Measurements from ENCODE around the gene NKD1.

NKD1 gene

DNA sequence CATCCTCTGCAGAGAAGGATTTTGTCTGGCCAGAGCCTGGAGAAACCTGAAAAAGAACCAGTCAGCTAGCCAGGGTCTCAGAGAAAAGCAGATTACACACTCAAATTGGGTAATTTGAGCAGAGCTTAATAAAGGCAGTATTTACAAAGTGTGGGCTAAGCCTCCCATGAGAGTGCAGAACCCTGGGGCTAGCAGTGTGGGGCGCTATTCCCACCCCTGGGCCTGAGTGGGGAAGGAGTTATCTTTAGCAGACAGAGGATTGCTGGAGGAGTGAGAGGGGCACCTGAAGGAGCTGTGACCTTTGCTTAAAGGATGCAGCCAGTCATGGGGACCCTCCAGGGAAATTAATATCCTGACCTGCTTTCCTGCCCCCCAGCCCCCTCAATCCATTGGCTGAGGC is 86.8 kb downstream of the NKD1 start:
- no peak for DNase-seq

DNA sequence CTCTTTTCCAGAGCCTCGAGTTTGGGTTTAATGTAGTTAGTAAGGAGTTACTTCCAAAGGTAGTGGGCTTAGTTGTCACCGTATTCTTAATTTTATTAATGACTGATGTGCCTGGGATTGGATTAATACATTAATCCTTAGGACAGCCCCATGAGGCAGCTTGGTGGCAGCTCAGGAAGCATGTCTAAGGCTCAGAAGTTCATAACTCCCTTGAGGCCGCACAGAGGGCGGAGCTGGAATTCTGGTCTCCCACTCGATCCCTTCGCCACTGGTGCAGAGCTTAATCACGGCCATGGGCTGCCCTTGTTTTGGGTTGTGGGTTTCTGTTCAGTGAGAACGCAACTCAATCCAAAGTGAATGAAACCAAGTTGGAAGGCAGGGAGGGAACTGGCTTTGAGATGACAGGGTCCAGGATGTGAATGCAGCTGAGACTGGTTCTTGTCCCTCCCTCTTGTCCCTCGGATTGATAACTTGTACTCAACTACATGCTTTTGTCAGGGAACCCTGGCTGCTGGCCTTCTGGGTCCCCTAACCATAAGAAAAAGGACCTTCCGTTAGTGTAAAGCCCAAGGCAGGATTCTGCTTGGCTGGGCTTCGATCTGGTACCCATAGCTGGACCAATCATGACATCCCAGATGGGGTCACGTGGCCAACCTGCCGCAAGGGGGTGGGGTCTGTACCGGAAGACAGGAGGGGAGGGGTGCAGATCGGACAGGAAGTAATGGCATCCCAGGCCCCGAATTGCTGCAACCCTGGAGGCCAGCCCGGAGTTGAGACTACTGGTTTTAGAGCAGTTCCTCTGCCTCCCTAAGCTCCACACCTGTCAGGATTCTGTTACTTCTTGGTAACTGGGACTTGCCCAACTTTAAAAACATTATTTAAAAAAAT is 87.6 kb downstream of the NKD1 start:
- DNase-seq: no peak

DNA sequence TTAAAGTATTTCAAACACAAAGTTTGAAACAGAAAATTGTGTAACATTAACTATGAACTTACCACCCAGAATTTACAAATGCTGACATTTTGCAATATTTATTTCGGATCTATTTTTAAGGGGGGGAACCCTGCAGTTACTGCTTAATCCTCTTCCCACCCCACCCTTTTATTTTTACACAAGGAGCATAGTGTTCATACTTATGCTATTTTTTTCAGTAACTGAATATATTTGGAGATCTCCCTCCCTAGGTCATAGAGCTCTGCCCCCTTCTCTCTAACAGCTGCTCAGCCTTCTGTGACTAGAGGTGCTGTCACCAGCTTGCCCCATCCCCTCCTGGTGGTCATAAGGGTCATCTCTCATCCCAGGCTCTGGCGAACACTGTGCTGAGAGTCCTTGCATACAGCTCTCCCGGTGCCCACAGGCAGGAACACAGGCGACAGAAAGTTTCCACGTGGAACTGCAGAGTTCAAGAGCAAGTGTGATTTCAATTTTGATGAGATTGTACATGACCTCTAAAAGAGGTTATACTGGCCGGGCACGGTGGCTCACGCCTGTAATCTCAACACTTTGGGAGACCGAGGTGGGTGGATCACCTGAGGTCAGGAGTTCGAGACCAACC is 88.7 kb downstream of the NKD1 start:
- DNase-seq: no peak

DNA sequence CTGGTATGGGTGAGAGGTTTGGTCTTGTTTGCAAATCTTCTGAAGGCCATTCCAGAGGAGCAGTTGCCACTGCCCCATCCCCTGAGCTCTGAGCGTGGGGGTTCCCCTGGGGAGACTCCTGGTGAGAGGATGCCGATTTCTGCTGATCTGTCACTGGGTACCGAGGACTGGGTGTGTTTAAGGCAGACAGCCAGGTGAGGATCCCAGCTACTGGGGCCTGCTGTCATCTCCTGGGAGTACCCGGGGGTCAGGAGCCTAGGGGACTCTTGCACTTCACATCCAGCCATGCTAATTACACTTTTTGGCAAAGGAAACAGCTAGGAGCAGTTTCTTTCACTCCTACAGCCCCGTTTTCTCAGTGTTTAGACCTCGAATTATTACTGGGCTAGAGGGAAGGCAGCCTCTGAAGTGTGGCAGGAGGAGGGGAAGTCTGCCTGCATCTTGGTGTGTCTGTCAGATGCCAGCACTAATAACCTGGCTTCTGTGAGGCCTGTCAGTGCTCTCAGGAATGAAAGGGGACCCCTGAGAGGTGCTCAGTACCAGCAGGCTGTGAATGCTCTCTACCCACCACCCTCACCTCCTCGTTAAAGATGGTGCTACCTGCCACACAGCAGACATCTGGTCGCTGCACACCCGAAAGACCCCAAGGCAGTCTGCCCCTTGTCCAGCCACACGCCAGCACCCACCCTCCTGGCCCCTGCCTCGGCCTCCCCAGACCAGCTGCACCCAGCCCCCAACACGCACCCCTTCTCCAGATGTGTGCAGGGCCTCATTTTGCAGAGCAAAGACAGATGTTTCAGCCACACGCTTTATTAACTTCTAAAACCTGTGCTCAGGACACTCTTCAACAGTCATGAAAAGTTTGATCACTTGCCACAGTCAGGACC is 89.8 kb downstream of the NKD1 start:
- no peak for DNase-seq

DNA sequence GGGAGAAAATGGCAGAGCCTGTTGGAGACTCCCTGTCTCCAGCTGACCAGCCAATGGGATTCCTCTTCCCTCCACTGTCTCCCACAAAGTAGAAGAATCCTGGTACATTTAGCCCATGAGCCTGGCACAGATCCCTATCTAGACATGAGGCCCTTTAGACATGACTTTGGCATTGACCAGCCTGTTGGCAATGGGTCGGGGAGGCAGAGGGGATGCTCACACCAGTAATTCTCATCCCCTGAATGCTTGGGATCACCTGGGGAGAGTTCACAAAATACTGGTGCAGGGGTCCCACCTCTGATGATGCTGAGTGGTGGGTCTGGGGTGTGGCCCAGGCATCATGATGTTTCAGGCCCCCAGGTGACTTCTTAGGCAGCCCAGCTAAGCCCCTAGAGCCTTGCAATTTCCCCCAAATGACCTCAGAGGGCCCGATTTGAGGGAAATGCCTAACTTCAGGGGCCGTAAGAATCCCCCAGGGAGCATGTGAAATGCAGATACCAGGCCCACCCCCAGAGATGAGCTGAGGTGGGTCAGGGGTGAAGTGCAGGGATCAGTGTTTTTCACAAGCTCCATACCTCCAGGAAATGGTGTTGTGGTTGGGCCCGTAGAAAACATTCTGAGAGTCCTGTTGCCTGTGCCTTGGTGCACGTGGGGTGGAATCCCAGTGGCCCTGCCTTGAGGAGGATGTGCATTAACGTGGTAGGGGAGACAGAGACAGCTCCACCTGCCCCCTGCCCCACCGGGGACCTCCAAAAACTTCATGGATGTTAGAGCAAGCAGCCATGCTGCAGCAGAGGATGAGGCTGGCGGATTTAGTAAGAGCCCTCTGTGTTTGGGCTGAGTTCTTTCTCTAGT is 90.8 kb downstream of the NKD1 start:
- DNase-seq: no peak

DNA sequence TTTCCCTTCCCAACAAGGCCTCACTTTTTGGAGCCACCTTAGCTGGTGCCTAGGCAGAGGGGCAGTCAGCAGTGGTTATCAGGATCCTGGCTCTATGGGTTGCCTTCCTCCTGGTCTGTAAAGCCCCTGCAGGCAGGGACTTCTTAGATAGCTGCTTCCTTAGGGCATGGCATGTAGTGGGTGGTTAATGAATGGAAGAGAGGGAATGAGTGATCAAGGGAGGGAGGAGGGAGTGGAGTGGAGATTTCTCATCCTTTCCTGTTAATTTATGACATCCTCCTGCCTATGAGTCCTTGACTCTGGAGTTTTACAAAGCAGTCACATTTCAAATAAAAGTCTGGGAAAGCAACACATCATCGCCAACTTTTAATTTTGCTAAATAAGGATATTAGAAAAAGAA is 92.2 kb downstream of the NKD1 start:
- DNase-seq: no peak

DNA sequence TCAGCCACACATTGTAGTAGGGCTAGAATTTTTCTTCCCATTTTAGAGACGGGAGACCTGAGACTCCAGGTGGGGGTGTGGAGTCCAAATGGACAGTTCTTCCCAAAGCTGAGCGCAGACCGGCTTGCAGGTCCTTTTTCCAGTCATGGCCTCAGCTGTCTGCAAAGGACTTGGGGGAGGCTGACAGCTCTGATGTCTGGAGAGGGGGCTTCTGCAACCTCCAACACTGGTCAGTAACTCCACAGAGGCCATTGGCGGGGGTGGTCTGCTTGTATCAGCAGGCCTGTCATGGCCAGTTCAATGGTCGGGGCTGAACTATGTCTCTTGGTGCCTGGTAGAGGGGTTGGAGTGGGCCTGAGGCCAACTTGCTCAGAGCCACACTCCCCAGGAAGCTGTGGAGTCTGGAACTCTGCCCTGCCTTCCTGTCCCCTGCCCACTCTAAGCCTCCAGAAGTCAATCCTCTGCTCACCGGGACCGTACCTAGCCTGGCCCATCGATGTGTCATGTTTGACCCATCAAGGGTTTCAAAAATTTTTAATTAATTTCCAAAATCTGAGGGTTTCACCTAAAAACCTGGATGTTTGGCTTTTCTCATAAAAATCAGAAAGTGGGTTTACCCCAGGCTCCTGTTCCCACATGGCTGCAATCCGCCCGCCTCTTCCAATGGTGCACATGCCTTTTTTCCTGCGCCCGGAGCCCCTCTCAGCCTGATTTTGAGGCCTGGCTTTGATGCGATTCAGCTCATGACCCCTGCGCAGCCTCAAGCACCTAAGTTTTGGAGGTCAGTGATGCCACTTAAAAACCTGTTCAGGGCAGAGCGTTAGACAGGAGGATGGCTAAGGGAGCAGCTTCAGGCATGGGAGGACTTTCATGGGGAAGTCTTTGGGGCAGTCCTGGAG is 93.0 kb downstream of the NKD1 start:
- DNase-seq: no peak

DNA sequence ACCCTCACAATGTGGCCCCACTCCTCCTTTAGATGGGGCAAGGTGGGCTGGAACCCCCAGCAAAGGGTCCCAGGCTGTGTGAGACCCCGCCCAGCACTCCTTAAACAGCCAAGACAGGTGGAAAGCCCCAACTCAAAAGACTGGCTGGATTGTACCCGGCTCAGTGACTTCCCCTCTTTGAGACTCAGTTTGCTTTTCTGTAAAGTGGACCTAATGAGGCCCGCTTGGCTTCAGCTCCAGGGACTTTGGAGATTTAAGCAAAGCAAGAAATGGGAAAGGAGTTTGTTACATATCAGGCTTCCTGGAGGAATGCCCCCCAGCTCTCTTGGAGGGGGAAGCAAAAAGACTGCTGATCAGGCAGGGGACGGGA is 93.6 kb downstream of the NKD1 start:
- DNase-seq: no peak

DNA sequence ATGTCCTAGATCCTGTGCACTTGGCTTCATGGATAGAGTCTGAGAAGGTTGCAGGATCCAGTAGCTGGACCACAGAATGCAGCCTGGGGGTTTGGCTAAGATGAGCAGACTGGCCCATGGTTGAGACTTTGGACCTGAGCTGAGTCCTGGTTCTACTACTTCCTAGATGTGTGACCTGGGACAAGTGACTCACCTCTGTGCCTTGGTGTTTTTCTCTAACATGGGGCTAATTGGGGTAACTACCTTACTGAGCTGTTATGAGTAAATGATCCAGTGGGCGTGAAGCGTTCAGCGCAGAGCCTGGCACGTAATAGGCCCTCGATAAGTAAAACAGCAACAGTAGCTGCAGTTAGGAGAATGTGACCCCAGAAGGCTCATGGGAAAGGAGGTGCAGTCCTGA is 94.2 kb downstream of the NKD1 start:
- no peak for DNase-seq

DNA sequence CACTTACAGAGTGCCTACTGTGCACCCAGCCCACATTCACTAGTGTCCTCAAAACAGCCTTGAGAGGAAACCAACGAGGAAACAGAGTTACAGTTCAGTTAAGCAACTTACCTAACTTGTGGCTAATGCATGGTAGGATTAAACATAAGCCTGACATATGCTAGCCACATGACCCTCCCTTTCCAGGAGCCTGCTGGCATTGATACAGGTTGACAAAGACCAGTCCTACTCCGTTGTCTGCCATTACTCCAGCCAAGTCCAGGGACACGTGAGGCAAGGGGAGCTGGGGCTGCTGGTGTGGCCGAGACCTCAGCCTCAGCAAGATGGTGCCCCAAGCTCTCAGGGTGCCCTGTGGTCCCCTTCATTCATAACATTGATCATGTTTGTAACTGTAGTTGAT is 95.0 kb downstream of the NKD1 start:
- no peak for DNase-seq

DNA sequence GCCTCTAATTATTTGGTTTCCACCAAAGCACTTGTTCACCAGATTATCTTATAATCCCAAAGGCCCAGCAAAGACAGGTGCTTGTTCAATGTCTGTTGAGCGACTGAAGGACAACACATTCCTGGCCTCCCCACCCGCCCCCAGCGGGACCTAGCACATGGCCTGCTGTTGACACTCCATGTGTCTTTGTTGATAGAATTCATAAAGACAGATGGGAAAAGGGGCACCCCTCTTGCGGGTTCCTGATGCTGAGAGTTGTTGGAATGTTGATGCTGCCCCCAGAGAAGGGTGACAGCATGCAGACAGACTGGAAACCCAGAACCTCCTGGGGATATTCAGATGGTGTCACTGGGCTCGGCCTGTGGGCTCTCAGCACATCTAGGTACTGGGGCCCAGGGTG is 96.0 kb downstream of the NKD1 start:
- no peak for DNase-seq

DNA sequence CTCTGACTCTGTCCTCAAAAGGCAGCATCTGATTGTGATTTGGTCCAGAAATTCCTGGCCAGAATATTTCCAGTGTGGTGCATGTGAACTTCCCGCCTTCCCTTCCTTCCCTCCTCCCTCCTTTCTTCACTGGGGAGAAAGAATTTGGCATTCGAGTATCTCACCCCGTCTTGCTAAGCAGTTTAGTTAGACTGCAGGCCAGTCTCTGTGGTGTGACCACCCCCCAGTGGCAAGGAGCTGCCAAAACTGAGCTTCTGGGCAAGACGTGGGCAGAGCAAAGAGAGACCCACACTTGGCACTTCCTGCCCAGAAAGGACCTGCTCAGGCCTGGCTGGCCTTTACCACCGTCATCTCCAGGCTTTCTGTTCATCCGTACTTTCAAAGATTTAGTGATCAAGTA is 96.5 kb downstream of the NKD1 start:
- no peak for DNase-seq

DNA sequence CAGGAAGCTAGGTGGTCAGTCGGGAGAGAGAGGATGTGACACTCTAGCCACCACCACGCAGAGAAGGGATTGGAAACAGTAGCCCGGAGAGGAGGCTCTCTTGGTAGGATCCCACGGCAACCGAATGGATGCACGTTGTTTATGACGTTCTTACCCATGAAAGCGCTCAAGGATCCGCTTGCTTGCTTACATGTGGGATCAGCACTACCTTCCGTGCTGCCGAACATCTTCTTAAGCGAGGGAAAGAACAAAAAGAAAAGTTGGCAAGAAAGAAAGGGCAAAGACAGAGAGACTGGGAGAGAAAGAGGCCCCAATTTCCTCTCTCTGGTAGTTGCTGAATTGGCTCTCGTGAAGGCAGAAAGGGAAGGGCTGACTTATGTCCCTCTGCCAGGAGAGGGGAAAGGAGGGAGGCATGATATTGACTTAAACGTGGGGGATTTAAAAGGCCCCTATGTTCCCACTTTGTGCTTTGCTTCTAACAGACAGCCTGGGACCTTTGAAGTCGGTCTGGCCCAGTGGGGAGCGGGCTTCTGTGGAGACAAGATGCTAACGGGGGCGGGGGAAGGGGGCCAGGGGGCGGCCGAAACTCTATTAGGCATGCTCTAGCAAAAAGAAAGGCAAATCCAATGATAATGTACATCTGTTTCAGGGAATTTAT is 97.5 kb downstream of the NKD1 start:
- no peak for DNase-seq

DNA sequence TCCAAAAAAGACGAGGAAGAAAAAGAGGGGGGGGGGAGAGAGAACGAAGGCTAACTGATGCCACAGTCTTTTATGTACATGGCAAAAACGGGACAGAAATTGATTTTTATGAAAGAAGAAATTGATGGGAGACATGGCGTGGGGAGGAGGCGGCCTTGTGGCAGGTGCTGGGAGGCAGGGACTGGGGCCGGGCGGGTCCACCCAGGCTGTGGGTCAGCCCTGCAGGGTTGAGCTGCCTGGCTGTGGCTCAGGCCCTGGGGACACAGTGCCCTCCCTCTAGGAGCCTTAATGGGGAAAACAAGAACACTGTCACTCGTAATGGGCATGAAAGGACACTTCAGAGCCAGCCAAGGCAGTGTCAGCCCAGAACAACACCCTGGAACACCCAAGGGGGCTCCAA is 98.1 kb downstream of the NKD1 start:
- DNase-seq: no peak

DNA sequence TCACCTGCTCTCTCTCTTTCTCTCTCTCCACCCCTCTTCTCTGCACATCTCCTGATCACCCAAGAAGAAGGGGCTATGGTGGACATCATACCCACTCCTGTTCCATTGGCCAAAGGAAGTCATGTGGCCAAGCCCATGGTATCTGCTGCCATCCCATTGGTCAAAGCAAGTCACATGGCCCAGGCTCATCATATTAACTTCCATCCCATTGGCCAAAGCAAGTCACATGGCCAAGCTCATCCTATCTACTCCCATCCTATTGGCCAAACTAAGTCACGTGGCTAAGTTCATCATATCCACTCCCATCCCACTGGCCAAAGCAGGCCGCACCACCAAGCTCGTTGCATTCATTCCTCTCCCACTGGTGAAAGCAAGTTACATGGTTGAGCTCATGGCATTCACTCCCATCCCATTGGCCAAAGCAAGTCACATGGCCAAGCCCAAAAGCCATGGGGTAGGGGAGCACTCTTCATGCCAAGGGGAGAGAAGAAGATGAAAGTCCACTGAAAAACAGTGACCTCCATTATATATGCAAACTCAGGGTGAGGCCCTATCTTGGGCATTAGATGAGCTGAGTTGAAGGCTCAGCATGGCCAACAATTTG is 103.7 kb downstream of the NKD1 start:
- DNase-seq: no peak

DNA sequence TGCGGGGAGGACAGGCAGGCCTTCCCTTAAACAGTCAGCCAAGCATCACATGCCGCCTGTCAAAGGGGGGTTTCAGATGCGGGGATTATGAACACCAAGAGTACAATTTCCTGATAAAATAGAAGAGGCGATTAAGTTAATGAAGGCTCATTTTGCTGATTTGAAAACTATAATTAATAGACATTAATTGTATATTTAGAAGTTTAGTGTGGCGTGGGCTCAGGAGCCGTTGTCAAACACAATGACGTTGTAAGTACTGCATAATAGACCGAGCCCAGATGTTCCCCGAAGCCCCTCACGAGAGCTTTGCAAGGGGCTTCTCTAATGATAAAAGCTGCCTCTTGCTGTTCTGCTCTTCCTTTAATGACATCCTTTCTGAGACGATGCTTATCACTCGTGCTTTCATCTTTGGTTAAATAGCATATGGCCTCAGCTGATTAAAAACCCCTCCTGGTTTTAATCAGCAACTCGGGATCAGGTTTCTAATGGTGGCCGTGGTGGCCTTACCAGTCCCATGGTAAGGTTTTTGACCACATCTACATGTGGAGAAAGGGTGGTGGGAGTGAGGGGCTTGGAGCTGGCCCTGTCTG is 104.7 kb downstream of the NKD1 start:
- no peak for DNase-seq

DNA sequence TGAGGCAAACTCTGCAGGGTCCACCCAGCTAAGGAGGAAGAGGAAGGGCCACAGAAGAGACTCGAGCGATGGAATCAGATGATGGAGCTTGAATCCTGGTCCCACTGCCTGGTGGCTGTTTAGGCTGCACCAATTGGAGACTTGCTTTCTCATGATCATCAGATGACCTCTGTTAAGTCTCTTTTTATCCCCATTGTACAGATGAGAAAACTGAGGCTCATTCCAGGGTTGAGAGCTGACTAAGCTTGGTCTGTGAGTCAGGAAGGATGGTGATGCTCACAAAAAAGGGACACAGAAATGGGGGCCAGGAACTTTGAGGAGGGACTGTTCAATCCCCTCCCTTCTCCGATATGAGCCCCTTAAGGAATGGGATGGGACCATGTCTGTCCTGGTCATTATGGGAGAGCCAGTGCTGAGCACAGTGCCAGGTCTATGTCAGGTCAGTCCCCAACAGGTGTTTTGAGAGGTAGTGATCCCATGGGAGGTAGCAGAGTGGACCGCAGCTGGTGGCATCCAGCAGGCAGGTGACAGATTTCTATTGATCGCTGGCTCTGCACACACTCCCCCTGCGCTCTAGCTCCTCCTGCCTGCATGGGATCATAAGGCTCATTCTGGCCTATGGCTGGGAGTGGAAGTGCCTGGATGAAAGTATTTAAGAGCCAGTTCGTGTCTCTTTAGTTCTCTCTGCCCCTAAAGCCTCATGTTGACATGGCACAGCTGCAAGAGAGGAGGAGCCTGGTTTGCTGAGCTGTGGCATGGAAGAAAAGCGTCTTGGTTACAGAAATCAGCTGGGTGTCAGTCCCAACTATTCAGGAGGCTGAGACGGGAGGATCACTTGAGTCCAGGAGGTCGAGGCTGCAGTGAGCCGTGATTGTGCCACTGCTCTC is 105.7 kb downstream of the NKD1 start:
- DNase-seq: no peak

DNA sequence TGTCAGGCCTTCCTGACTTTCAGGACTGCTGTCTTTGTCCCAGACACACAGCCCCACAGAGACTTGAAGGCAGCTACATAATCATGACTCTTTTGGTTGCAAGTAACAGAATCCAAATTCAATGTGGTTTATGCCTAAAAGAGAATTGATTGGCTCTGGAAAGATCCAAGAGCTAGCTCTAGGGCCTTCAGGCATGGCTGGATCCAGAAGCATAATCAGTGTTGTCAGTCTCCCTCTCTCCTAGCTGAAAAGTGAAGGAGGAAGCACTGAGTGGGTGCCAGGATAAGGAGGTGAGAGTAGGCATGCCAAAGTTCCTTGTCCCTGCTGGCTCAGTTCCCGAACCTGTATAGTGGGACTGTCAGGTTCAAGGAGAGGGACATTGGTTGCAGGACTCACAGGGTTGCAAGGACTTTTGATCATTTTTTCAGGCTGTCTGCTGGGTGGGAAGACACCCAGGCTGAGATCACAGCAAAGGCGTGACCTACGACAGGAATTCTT is 107.4 kb downstream of the NKD1 start:
- no peak for DNase-seq

DNA sequence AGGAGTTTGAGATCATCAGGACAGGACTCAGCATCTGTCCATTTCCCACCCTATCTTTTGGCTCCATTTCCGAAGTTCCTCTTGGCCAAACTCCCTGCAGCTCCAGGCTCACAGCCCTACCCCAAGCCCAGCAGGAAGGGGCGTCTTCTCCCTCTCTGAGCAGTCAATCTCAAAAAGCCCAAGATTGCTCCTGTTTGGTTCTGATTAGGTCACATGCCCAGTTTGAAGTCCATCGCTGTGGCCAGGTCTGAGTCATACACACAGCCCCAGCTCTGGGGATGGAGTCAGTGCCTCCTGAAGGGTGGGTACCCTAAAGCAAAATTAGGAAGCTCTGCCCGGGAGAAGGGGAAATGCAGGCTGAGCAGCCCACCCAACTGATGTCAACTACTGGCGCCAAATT is 109.0 kb downstream of the NKD1 start:
- DNase-seq: no peak

Data from NCI-H2171 (cell line).